Endodermal cell (in vitro differentiated cells): ENCODE results near the gene PPM1K. TPM values are rescaled to one million over a fixed set of nuclear protein-coding genes. Genes with fewer than 3 reads are reported as not detected.

Experiments used
- DNase-seq: peaks from one replicate; pipeline ENCODE4 v3.0.0-alpha.2; 2017
- H3K27ac ChIP-seq: 2 replicates; pipeline ENCODE4 v1.5.1; 2013; ENCODE audit warnings: mild to moderate bottlenecking, low read depth, low read length, moderate library complexity
- H3K27me3 ChIP-seq: 2 replicates; pipeline ENCODE4 v1.6.1; 2013; ENCODE audit warnings: mild to moderate bottlenecking, low read length, moderate library complexity; ENCODE audit not compliant: insufficient read depth, control insufficient read depth, poor library complexity, severe bottlenecking
- H3K36me3 ChIP-seq: 2 replicates; pipeline ENCODE4 v1.7.0; 2013; ENCODE audit warnings: mild to moderate bottlenecking, low read length, moderate library complexity; ENCODE audit not compliant: control insufficient read depth, insufficient read depth
- H3K4me1 ChIP-seq: one replicate; pipeline ENCODE4 v1.7.0; 2013; ENCODE audit warnings: low read length; ENCODE audit not compliant: control insufficient read depth, insufficient read depth
- H3K4me3 ChIP-seq: 2 replicates; pipeline ENCODE4 v1.5.1; 2013; ENCODE audit warnings: mild to moderate bottlenecking, low read length, moderate library complexity
- H3K9ac ChIP-seq: 2 replicates; pipeline ENCODE4 v1.6.1; 2013; ENCODE audit warnings: mild to moderate bottlenecking, low read length, moderate library complexity; ENCODE audit not compliant: poor library complexity, severe bottlenecking; ENCODE audit errors: extremely low read depth
- H3K9me3 ChIP-seq: 2 replicates; pipeline ENCODE4 v1.6.1; 2013; ENCODE audit warnings: mild to moderate bottlenecking, low read length, moderate library complexity; ENCODE audit not compliant: control insufficient read depth
- H3K27ac Mint-ChIP-seq: 2 replicates; pipeline ENCODE4 v1.8.0; 2020; ENCODE audit warnings: mixed read lengths
- H3K27me3 Mint-ChIP-seq: 2 replicates; pipeline ENCODE4 v1.8.0; 2021; ENCODE audit warnings: mild to moderate bottlenecking, mixed read lengths; ENCODE audit not compliant: insufficient read depth
- H3K36me3 Mint-ChIP-seq: 2 replicates; pipeline ENCODE4 v1.8.0; 2020; ENCODE audit warnings: low read depth, mixed read lengths
- H3K4me1 Mint-ChIP-seq: 2 replicates; pipeline ENCODE4 v1.8.0; 2020; ENCODE audit warnings: mixed read lengths
- H3K4me3 Mint-ChIP-seq: 2 replicates; pipeline ENCODE4 v1.8.0; 2020; ENCODE audit warnings: mild to moderate bottlenecking, moderate library complexity, mixed read lengths
- H3K9me3 Mint-ChIP-seq: 2 replicates; pipeline ENCODE4 v1.8.0; 2020; ENCODE audit warnings: mild to moderate bottlenecking, mixed read lengths
- CTCF ChIP-seq: fragments of 200-600 bp; sonication (generic); conservative IDR thresholded peaks from 2 replicates; pipeline ENCODE4 v1.5.0; 2021; ENCODE audit warnings: antibody characterized with exemption, mild to moderate bottlenecking
- WGBS, 2 experiments: methylation state at CpG; one replicate each; pipeline versions ENCODE4 v1.1.5 to v1.1.7; 2013; ENCODE audit warnings: missing lambda C conversion rate in 2 of 2, mixed read lengths in 1 of 2; ENCODE audit not compliant: insufficient coverage in 1 of 2, insufficient read length in 1 of 2; 5-methylcytosine and 5-hydroxymethylcytosine counted together
- total RNA-seq, 2 donors: library from RNA; stranded (reverse); fragmentation: NEBNext Ultra II Directional in 1 of 2; extraction: Animal tissue kit (Norgen Biotek cat#: 25700) in 1 of 2; gene quantifications; 2 replicates in 1 of 2; 3 replicates in 1 of 2; pipeline ENCODE4 v1.2.1, GENCODE V29; 2021

Gene PPM1K
- total RNA-seq, 2 donors from 2014 or later, result 35.1 to 37.8 TPM

GRCh38 chr4:88219099-88219498 lies 65.3 kb downstream of the PPM1K start:
- Mint-ChIP-seq H3K4me3 (no peak overlapping the region), H3K27me3 (no peaks in the 10 kb centered on the region), H3K27ac (no peak overlapping the region), H3K4me1 (peaks cover 3% of the 10 kb centered on the region), H3K36me3 (no peaks in the 10 kb centered on the region), H3K9me3 (peaks cover 17% of the 10 kb centered on the region)
- TF ChIP-seq CTCF, result peak; percentile 84
- DNase-seq, result no peak
- H3K36me3 ChIP-seq, result no peaks in the 10 kb centered on the region
- no peaks in the 10 kb centered on the region for H3K4me1 ChIP-seq
- no peak overlapping the region for H3K27ac ChIP-seq
- no peak overlapping the region for H3K4me3 ChIP-seq
- no peaks in the 10 kb centered on the region for H3K27me3 ChIP-seq
- 12 to 15% methylated on average over 4 of the region's 5 CpGs for WGBS, 2 experiments
- H3K9me3 ChIP-seq, result peaks cover 5% of the 10 kb centered on the region
- no peak overlapping the region for H3K9ac ChIP-seq

GRCh38 chr4:88217169-88217568 lies 67.2 kb downstream of the PPM1K start:
- Mint-ChIP-seq H3K4me1 (peaks cover 3% of the 10 kb centered on the region), H3K36me3 (no peaks in the 10 kb centered on the region), H3K4me3 (no peak overlapping the region), H3K9me3 (peaks cover 10% of the 10 kb centered on the region), H3K27me3 (no peaks in the 10 kb centered on the region), H3K27ac (no peak overlapping the region)
- H3K9me3 ChIP-seq, result peaks cover 4% of the 10 kb centered on the region
- no peak overlapping the region for H3K9ac ChIP-seq
- no peak for TF ChIP-seq CTCF
- no peak overlapping the region for H3K4me3 ChIP-seq
- H3K27me3 ChIP-seq, result no peaks in the 10 kb centered on the region
- no peaks in the 10 kb centered on the region for H3K36me3 ChIP-seq
- H3K27ac ChIP-seq, result no peak overlapping the region
- H3K4me1 ChIP-seq, result no peaks in the 10 kb centered on the region
- DNase-seq, result no peak
- WGBS, 2 experiments, result 93% methylated on average over 3 to 4 of the region's 4 CpGs

GRCh38 chr4:88216395-88216794 lies 68.0 kb downstream of the PPM1K start:
- Mint-ChIP-seq H3K4me3 (no peak overlapping the region), H3K27me3 (no peaks in the 10 kb centered on the region), H3K4me1 (peaks cover 3% of the 10 kb centered on the region), H3K36me3 (no peaks in the 10 kb centered on the region), H3K27ac (no peak overlapping the region), H3K9me3 (peaks cover 5% of the 10 kb centered on the region)
- TF ChIP-seq CTCF, result no peak
- Histone ChIP-seq H3K4me1 (no peaks in the 10 kb centered on the region), H3K27me3 (no peaks in the 10 kb centered on the region), H3K9ac (no peak overlapping the region), H3K27ac (no peak overlapping the region), H3K4me3 (no peak overlapping the region), H3K36me3 (no peaks in the 10 kb centered on the region), H3K9me3 (no peaks in the 10 kb centered on the region)
- WGBS, 2 experiments, result 85 to 86% methylated on average over 6 of the region's 6 CpGs
- no peak for DNase-seq
